HL-60 (cell line): Measurements from ENCODE around the gene DLX4.

ENCODE experiments used
- CTCF ChIP-seq: IDR thresholded peaks from one replicate; pipeline ENCODE4 v1.5.1; 2011; ENCODE audit warnings: low read length, control low read depth, inconsistent platforms; ENCODE audit not compliant: insufficient read depth
- POLR2AphosphoS5 ChIP-seq: IDR thresholded peaks from 2 replicates; pipeline ENCODE4 v1.6.1; 2012; ENCODE audit warnings: low read depth
- SPI1 ChIP-seq: IDR thresholded peaks from 2 replicates; pipeline ENCODE4 v1.6.1; 2012; ENCODE audit warnings: low read depth, mild to moderate bottlenecking, borderline replicate concordance

- no peak for TF ChIP-seq SPI1
- no peak for TF ChIP-seq CTCF
- TF ChIP-seq POLR2AphosphoS5 = no peak
Measured at GRCh38 chr17:49964769-49965523, 4.0 kb upstream of the DLX4 start.
